ENCODE measurements around the gene CDPF1.

- TF ChIP-seq CTCF (conservative IDR thresholded peaks at IDR 0.05; ENCODE audit: low read depth, low read length) = no peak
- TF ChIP-seq EZH2phosphoT487 (IDR thresholded peaks at IDR 0.05; ENCODE audit: borderline replicate concordance, low read length) = no peak
- TF ChIP-seq EZH2 (IDR thresholded peaks at IDR 0.05; ENCODE audit: low read length, unreplicated experiment) = no peak
Observed at GRCh38 chr22:46246178-46246577, 3.9 kb downstream of the CDPF1 start.
